SK-N-DZ (cell line): ENCODE data around the gene STAB2.

ENCODE experiments used
- DNase-seq: peaks from one replicate; pipeline ENCODE4 v3.0.0-alpha.2; 2015; ENCODE audit warnings: low spot score

Gene STAB2

GRCh38 chr12:103779410-103780092 is 192.5 kb downstream of the STAB2 start:
- DNase-seq = no peak

GRCh38 chr12:103780093-103780440 is 193.0 kb downstream of the STAB2 start:
- DNase-seq = no peak

- no peak for DNase-seq
Measured at GRCh38 chr12:103780992-103781391, 193.9 kb downstream of the STAB2 start.

- DNase-seq = no peak
Measured at GRCh38 chr12:103782399-103782798, 195.3 kb downstream of the STAB2 start.

GRCh38 chr12:103783744-103784664 is 196.9 kb downstream of the STAB2 start:
- DNase-seq = no peak

- DNase-seq = no peak
Measured at GRCh38 chr12:103785243-103786031, 198.4 kb downstream of the STAB2 start.

- DNase-seq = no peak
Measured at GRCh38 chr12:103786201-103786600, 199.1 kb downstream of the STAB2 start.

GRCh38 chr12:103791350-103791920 is 204.4 kb downstream of the STAB2 start:
- DNase-seq = no peak

GRCh38 chr12:103793046-103793445 is 206.0 kb downstream of the STAB2 start:
- DNase-seq = no peak

GRCh38 chr12:103793512-103794045 is 206.5 kb downstream of the STAB2 start:
- no peak for DNase-seq

- DNase-seq = no peak
Measured at GRCh38 chr12:103794309-103795213, 207.5 kb downstream of the STAB2 start.

GRCh38 chr12:103798586-103798985 is 211.5 kb downstream of the STAB2 start:
- no peak for DNase-seq

GRCh38 chr12:103799504-103799856 is 212.4 kb downstream of the STAB2 start:
- DNase-seq = no peak

- no peak for DNase-seq
Measured at GRCh38 chr12:103799857-103800771, 213.0 kb downstream of the STAB2 start.

GRCh38 chr12:103801709-103802585 is 214.9 kb downstream of the STAB2 start:
- no peak for DNase-seq

- no peak for DNase-seq
Measured at GRCh38 chr12:103802586-103802886, 215.5 kb downstream of the STAB2 start.

- DNase-seq = no peak
Measured at GRCh38 chr12:103803847-103804246, 216.8 kb downstream of the STAB2 start.

GRCh38 chr12:103805655-103806360 is 218.7 kb downstream of the STAB2 start:
- no peak for DNase-seq
